ENCODE data around the gene IL6.
"Not testable (repeated sequence)": the region's sequence is repeated elsewhere in the genome, so short reads cannot be mapped to it uniquely, and the experiment has no call there.

The IL6 gene

DNA sequence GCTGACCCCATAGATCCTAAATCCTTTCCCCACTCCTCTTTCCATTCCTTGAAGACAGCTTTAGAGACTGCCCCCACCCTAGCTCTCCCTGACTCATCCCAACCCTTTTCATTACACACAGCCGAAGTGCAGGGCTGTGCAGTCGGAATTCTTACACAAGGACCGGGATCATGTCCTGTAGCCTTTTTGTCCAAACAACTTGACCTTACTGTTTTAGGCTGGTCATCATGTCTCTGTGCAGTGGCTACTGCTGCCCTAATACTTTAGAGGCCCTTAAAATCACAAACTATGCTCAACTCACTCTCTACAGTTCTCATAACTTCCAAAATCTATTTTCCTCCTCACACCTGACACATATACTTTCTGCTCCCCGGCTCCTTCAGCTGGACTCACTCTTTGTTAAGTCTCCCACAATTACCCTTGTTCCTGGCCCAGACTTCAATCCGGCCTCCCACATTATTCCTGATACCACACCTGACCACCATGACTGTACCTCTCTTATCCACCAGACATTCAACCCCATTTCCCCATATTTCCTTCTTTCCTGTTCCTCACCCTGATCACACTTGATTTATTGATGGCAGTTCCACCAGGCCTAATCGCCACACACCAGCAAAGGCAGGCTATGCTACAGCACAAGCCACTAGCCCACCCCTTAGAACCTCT lies 19.8 kb upstream of the IL6 start:
- H3K9me3 ChIP-seq (ENCODE audit: low read length); H3K27ac ChIP-seq (ENCODE audit: low read depth, low read length); H3K4me1 ChIP-seq (ENCODE audit: insufficient read depth, low read length); H3K9ac ChIP-seq (ENCODE audit: low read length); H3K27me3 ChIP-seq (ENCODE audit: control insufficient read depth in 1 of 2, insufficient read depth in 2 of 2, low read length in 2 of 2); H3K36me3 ChIP-seq (ENCODE audit: insufficient read depth, low read length); H3K4me3 ChIP-seq (ENCODE audit: low read depth in 1 of 2, low read length in 2 of 2): not testable (repeated sequence)

DNA sequence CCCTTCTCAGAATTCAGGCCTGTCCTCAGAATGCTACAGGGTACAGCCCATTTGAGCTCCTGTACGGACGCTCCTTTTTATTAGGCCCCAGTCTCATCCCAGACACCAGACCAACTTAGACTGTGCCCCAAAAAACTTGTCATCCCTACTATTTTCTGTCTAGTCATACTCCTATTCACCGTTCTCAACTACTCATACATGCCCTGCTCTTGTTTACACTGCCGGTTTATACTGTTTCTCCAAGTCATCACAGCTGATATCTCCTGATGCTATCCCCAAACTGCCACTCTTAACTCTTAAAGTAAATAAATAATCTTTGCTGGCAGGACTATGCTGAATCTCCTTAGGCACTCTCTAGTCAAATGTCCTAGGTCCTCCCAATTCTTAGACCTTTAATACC lies 18.8 kb upstream of the IL6 start:
- not testable (repeated sequence) for H3K27ac ChIP-seq (ENCODE audit: low read depth, low read length); H3K9ac ChIP-seq (ENCODE audit: low read length); H3K27me3 ChIP-seq (ENCODE audit: control insufficient read depth in 1 of 2, insufficient read depth in 2 of 2, low read length in 2 of 2); H3K4me3 ChIP-seq (ENCODE audit: low read depth in 1 of 2, low read length in 2 of 2); H3K9me3 ChIP-seq (ENCODE audit: low read length); H3K36me3 ChIP-seq (ENCODE audit: insufficient read depth, low read length); H3K4me1 ChIP-seq (ENCODE audit: insufficient read depth, low read length)

DNA sequence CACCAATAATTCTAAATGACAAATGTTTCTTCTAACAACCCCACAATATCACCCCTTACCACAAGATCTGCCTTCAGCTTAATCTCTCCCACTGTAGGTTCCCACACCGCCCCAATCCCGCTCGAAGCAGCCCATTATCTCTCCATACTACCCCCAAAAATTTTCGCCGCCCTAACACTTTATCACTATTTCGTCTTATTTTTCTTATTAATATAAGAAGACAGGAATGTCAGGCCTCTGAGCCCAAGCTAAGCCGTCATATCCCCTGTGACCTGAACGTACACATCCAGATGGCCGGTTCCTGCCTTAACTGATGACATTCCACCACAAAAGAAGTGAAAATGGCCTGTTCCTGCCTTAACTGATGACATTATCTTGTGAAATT lies 18.3 kb upstream of the IL6 start:
- H3K27me3 ChIP-seq (ENCODE audit: control insufficient read depth in 1 of 2, insufficient read depth in 2 of 2, low read length in 2 of 2); H3K9ac ChIP-seq (ENCODE audit: low read length); H3K4me1 ChIP-seq (ENCODE audit: insufficient read depth, low read length); H3K36me3 ChIP-seq (ENCODE audit: insufficient read depth, low read length); H3K27ac ChIP-seq (ENCODE audit: low read depth, low read length); H3K9me3 ChIP-seq (ENCODE audit: low read length); H3K4me3 ChIP-seq (ENCODE audit: low read depth in 1 of 2, low read length in 2 of 2): not testable (repeated sequence)

DNA sequence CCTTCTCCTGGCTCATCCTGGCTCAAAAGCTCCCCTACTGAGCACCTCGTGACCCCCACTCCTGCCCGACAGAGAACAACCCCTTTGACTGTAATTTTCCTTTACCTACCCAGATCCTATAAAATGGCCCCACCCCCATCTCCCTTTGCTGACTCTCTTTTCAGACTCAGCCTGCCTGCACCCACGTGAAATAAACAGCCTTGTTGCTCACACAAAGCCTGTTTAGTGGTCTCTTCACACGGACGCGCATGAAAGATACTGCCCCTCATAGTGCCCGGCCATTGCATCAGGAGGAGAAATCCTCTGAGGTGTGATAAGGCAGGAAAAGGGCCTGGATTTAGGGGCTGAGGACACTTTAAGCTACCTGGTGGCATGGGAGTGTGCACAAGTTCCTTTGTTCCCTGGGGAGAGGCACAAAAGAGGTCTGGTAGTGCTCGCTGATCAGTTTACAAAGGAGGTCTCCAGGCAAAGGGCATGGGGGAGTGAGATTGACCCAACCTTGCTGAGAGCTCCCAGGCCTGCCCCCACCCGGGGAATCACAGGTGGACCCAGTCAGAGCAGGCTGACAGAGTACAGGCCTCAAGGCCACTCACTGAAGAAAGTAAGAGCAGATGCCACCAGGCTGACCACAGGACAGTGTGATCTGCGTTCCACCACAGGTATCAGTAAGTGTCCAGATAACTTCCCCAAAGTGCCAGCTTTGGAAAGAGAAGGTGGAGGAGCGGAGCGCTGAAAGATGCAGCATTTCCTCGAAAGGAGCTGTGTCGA lies 17.8 kb upstream of the IL6 start:
- H3K9ac ChIP-seq (ENCODE audit: low read length); H3K4me1 ChIP-seq (ENCODE audit: insufficient read depth, low read length); H3K27me3 ChIP-seq (ENCODE audit: control insufficient read depth in 1 of 2, insufficient read depth in 2 of 2, low read length in 2 of 2); H3K36me3 ChIP-seq (ENCODE audit: insufficient read depth, low read length); H3K4me3 ChIP-seq (ENCODE audit: low read depth in 1 of 2, low read length in 2 of 2); H3K27ac ChIP-seq (ENCODE audit: low read depth, low read length); H3K9me3 ChIP-seq (ENCODE audit: low read length): not testable (repeated sequence)

DNA sequence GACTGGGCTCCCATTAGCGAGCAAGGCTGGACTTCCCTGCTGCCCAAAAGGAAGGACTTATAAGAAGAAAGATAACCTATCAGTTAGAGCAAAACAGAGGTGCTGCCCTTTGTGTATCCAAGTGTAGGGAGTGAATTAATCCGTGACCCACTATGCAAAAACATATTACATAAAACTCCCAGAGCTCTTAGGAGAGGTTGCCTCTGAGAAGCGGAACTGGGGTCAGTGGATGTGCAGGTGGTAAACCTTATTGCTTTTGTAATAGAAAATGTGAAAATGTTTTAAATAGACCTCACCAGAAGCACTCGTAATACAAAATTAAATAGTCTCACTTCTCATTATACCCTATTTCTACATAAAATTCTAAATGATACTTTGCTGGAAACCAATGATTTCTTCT lies 17.1 kb upstream of the IL6 start:
- Histone ChIP-seq H3K9me3 (ENCODE audit: low read length) (no peaks in the 10 kb centered on the region), H3K4me3 (ENCODE audit: low read depth in 1 of 2, low read length in 2 of 2) (no peak overlapping the region), H3K27ac (ENCODE audit: low read depth, low read length) (no peak overlapping the region), H3K9ac (ENCODE audit: low read length) (no peak overlapping the region), H3K27me3 (ENCODE audit: control insufficient read depth in 1 of 2, insufficient read depth in 2 of 2, low read length in 2 of 2) (no peaks in the 10 kb centered on the region), H3K4me1 (ENCODE audit: insufficient read depth, low read length) (no peaks in the 10 kb centered on the region), H3K36me3 (ENCODE audit: insufficient read depth, low read length) (no peaks in the 10 kb centered on the region)

DNA sequence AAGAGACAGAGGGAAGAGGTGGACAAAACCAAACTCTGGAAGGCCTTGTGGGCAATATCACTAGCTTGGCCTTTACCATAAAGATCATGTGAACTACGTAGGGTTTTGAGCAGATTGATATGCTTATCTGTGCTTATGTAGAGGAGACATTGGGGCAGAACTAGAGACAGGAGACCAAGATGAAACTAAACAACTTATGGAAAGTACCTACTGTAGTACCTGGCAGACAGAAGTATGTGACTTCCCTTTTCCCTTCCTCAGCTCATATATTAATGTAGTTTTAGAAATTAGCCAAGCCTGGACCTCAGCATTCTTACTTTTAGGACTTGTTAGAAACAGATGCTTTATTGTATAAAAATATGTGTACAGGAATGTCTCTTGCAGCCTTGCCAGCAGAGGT lies 14.0 kb upstream of the IL6 start:
- H3K27ac ChIP-seq (ENCODE audit: low read depth, low read length) = no peak overlapping the region
- H3K4me1 ChIP-seq (ENCODE audit: insufficient read depth, low read length) = no peaks in the 10 kb centered on the region
- H3K4me3 ChIP-seq (ENCODE audit: low read depth in 1 of 2, low read length in 2 of 2) = no peak overlapping the region
- H3K36me3 ChIP-seq (ENCODE audit: insufficient read depth, low read length) = no peaks in the 10 kb centered on the region
- H3K9ac ChIP-seq (ENCODE audit: low read length) = no peak overlapping the region
- H3K9me3 ChIP-seq (ENCODE audit: low read length) = no peaks in the 10 kb centered on the region
- H3K27me3 ChIP-seq (ENCODE audit: control insufficient read depth in 1 of 2, insufficient read depth in 2 of 2, low read length in 2 of 2) = no peaks in the 10 kb centered on the region

DNA sequence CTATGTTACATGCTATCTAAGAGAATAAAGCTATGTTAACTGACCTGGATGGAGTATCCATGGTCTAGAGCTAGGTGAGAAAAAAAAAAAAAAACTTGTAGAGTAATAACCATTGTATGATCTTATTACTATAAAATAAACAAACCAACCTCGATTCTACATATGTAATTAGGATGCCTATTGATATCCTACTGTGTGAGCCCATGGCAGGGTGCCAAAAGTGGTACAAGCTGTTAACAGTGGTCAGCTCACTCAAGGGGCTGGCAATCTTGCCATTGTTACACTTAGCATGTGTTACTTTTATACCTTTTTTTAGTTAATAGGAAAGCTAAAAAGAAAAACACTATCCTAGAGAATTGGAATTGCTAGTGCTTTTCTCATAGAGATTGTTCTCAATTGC lies 13.5 kb upstream of the IL6 start:
- Histone ChIP-seq H3K9me3 (ENCODE audit: low read length) (no peaks in the 10 kb centered on the region), H3K4me1 (ENCODE audit: insufficient read depth, low read length) (no peaks in the 10 kb centered on the region), H3K36me3 (ENCODE audit: insufficient read depth, low read length) (no peaks in the 10 kb centered on the region), H3K27ac (ENCODE audit: low read depth, low read length) (no peak overlapping the region), H3K27me3 (ENCODE audit: control insufficient read depth in 1 of 2, insufficient read depth in 2 of 2, low read length in 2 of 2) (no peaks in the 10 kb centered on the region), H3K4me3 (ENCODE audit: low read depth in 1 of 2, low read length in 2 of 2) (no peak overlapping the region), H3K9ac (ENCODE audit: low read length) (no peak overlapping the region)

DNA sequence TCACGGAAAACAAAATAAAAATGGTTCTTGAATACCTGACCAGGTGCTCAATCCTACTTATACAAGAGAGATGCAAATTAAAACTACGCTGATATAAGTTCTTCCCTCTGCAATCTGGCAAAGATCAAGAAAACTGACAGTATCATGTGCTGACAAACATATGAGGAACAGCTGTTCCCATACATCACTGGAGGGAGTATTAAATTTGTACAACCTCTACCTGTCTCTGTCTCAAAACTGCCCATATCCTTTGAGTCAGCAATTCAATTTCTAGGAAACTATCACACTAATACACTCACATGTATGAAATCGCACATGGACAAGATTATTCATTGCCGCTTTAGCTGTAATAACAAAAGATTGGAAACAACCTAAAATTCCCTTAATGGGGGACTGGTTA lies 11.0 kb upstream of the IL6 start:
- Histone ChIP-seq H3K27ac (ENCODE audit: low read depth, low read length) (no peak overlapping the region), H3K9me3 (ENCODE audit: low read length) (no peaks in the 10 kb centered on the region), H3K9ac (ENCODE audit: low read length) (no peak overlapping the region), H3K4me1 (ENCODE audit: insufficient read depth, low read length) (no peaks in the 10 kb centered on the region), H3K27me3 (ENCODE audit: control insufficient read depth in 1 of 2, insufficient read depth in 2 of 2, low read length in 2 of 2) (no peaks in the 10 kb centered on the region), H3K36me3 (ENCODE audit: insufficient read depth, low read length) (no peaks in the 10 kb centered on the region), H3K4me3 (ENCODE audit: low read depth in 1 of 2, low read length in 2 of 2) (no peak overlapping the region)

DNA sequence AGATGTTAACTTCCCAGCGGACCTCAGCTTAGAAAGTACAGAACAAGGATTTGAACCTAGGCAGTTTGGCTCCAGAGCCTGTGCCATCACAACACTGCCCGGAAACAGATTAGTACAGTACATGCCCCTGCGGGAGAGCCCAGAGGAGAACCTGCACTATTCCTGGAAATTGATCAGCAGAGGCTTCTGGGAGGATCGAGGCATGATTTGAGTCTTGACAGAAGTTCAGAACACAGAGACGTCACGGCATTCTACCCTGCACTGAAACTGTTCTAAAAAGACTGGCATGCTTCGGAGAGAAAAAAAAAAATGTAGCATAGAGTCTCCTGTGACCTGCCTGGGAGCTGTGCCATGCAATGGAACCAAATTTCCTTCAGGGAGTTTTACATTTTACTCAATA lies 9.2 kb upstream of the IL6 start:
- H3K4me3 ChIP-seq (ENCODE audit: low read depth in 1 of 2, low read length in 2 of 2) = no peak overlapping the region
- no peaks in the 10 kb centered on the region for H3K36me3 ChIP-seq (ENCODE audit: insufficient read depth, low read length)
- peaks cover 4% of the 10 kb centered on the region for H3K4me1 ChIP-seq (ENCODE audit: insufficient read depth, low read length)
- H3K27me3 ChIP-seq (ENCODE audit: control insufficient read depth in 1 of 2, insufficient read depth in 2 of 2, low read length in 2 of 2) = no peaks in the 10 kb centered on the region
- H3K9me3 ChIP-seq (ENCODE audit: low read length) = no peaks in the 10 kb centered on the region
- no peak overlapping the region for H3K9ac ChIP-seq (ENCODE audit: low read length)
- no peak overlapping the region for H3K27ac ChIP-seq (ENCODE audit: low read depth, low read length)

DNA sequence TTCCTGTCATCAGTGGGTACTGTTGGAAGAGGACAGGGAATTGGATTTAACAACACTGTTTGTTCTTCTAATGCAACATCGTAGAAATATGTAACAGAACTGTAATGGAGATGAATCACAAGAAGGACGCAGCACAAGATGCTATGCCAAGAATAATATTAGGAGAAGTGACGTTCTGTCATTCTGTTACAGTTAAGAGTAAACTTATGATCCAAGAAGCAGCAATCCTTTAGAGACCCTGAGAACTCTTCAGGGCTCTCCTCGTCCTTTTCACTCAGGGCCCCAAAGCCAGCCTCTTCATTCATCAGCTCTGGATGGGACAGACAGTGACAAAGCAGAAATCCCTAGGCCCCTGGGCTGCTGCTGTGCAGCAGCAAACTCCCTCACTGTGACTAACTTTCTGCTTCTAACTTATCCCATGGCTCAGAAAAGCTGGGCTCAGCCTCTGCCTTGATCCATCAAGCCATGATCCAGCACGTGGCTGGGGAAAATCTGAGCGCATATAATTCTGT lies 8.7 kb upstream of the IL6 start:
- Histone ChIP-seq H3K27me3 (ENCODE audit: control insufficient read depth in 1 of 2, insufficient read depth in 2 of 2, low read length in 2 of 2) (no peaks in the 10 kb centered on the region), H3K9ac (ENCODE audit: low read length) (no peak overlapping the region), H3K9me3 (ENCODE audit: low read length) (no peaks in the 10 kb centered on the region), H3K4me3 (ENCODE audit: low read depth in 1 of 2, low read length in 2 of 2) (no peak overlapping the region), H3K27ac (ENCODE audit: low read depth, low read length) (no peak overlapping the region), H3K36me3 (ENCODE audit: insufficient read depth, low read length) (no peaks in the 10 kb centered on the region), H3K4me1 (ENCODE audit: insufficient read depth, low read length) (peaks cover 9% of the 10 kb centered on the region)

DNA sequence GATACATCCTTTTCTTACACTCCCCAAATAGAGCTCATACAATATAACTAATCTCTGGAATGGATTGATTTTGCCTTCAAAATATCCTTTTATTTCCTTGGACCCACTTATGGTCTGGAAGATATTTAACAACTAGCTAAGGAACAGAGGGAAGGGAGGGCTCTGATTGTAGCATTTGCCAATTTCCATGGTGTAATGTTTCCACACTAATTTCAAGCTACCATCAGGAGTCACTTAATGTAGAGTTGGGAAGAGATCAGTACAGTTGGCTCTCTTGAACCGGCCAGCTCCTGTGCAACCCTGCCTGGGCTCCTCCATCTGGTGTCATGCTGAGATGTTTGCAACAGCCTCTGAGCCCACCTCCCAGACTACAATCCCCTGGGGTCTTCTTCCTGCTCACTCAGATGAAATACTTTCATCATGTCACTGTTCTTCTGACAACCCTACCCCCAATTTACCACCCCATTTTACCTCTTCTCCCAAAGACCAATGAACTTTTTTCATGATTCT lies 8.0 kb upstream of the IL6 start:
- Histone ChIP-seq H3K4me3 (ENCODE audit: low read depth in 1 of 2, low read length in 2 of 2) (no peak overlapping the region), H3K9ac (ENCODE audit: low read length) (no peak overlapping the region), H3K36me3 (ENCODE audit: insufficient read depth, low read length) (no peaks in the 10 kb centered on the region), H3K9me3 (ENCODE audit: low read length) (no peaks in the 10 kb centered on the region), H3K27me3 (ENCODE audit: control insufficient read depth in 1 of 2, insufficient read depth in 2 of 2, low read length in 2 of 2) (no peaks in the 10 kb centered on the region), H3K4me1 (ENCODE audit: insufficient read depth, low read length) (peaks cover 16% of the 10 kb centered on the region), H3K27ac (ENCODE audit: low read depth, low read length) (no peak overlapping the region)

All from muscle layer of colon (tissue), 2 donors.